ENCODE measurements around the gene RBCK1.

GRCh38 chr20:427401-427800, 19.3 kb downstream of the RBCK1 start:
- no peak for TF ChIP-seq CTCF (IDR thresholded peaks at IDR 0.05; ENCODE audit: borderline replicate concordance, extremely low read depth, low read length, poor library complexity, severe bottlenecking)
- TF ChIP-seq EZH2 (IDR thresholded peaks at IDR 0.05; ENCODE audit: borderline replicate concordance, low read depth, low read length, severe bottlenecking), result no peak

Measured in DND-41 (cell line).